Suppressor macrophage treated with lipopolysaccharide for 4 hours (primary cell): ENCODE results near the gene D2HGDH.

Experiments used
- DNase-seq: peaks from one replicate; pipeline ENCODE4 v3.0.0-alpha.2; 2020

The D2HGDH gene

DNA sequence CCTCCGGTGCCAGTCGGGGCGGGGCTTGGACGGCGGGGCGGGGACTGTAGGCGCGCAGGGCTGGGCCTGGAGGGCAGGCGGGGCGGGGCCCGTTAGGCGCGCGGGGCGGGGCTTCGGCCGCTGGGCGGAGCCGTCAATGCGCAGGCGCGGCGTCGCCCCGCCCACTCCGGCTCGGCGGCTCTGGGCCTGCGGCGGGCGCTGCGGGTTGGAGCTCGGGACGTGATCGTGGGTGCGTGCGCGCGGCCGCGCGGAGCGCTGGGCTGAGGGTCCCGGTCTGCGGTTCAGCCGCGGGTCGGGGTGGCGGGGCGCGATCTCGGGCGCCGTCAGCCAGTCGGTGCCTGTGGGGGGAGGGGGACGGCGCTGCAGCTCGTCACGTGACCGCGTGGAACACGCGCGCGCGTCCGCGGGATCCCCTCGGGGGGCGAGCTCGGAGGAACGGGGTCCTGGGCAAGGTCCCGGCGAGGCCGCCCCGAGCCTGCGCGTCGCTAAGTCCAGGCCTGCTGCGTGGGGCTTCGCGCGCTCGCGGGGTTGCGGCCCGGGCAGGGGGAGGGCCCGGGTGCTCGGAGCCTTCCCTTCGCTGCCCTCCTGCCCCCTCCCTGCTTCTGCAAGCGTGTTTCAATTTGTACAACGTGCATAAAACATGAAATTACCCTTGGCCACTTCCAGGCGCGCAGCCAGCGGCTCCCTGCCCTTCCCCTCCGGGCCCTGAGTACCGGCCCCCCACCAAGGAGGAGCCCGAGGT lies at the start of gene D2HGDH:
Gene D2HGDH (plus strand): TSS at position 164 of the 742 bp plus-strand sequence. CDS start 595 bp downstream, outside the sequence.
- peak; percentile 97 for DNase-seq

DNA sequence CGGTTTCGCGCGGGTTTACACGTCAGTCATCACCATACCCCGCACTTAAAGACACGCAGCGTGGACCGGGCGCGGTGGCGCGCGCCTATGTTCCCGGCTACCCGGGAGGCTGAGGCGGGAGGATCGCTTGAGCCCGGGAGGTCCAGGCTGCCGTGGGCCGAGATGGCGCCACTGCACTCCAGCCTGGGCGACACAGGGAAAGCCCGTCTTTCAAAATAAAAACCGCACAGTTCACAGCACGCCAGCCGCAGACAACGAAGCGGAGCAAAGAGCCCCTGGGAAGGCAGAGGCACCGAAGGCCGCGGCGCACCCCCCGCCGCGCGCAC lies 48.1 kb upstream of the D2HGDH start:
- no peak for DNase-seq

- DNase-seq, result peak; percentile 99
These were observed 47.6 kb upstream of the D2HGDH start, which contains the start of gene DTYMK for GRCh38 chr2:241686650-241687425. TSS of gene DTYMK (minus strand) at chr2:241686815. CDS start at chr2:241686783, 32 bp downstream.

DNA sequence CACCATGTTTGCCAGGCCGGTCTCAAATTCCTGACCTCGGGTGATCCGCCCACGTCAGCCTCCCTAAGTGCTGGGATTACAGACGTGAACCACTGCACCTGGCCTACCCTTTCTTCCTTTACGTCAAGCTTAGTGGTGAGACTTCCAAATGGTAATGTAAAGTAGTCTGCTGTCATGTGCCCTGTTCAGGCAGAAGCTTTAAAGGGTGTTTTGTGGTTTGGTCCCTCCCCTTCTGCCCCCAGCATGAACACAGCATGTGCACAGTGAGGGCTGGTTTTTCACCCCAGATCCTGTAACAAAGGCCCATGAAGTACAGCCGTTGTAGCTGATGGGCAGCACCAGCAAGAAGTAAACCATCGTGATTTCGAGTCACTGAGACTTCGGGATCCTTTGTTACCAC lies 45.1 kb upstream of the D2HGDH start:
- no peak for DNase-seq

DNA sequence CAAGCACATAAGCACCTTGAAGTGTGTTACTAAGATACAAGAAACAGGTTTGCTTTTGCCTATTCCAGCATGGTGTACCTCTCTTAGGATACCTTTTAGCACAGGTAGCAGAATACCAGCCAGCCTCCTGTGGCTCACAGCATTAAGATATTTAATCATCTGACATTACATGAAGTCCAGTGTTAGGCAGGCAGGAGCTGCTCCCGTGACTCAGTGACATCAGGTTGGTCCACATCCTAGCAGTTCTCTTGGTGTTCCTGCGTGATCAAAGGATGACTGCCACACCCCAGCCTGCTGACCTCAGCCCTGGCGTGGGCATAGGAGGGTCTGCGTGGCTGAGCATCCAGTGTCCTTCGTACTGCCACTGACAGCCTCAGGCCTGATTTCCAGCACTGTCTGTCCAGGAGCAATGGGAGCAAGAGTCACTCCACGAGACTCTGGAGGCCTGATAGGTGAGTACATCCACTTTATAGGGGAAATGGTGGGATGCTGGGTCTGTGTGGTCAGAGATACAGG lies 44.2 kb upstream of the D2HGDH start:
- DNase-seq, result no peak

DNA sequence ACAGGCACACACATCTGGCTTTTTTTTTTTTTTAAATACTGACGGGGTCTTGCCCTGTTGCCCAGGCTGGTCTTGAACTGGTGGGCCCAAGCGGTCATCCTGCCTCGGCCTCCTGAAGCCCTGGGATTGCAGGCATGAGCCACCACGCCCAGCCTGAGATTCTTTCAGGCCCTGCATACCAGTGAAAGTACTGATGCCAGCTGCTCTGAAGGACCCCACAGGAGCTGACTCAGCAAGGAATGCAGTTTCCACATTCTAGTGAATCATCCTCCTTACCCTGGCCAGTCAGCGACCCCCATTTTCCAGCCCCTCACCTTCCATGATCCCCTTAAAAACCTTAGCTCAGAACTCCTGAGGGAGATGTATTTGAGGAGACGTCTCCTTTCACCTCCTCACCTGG lies 42.0 kb upstream of the D2HGDH start:
- no peak for DNase-seq

DNA sequence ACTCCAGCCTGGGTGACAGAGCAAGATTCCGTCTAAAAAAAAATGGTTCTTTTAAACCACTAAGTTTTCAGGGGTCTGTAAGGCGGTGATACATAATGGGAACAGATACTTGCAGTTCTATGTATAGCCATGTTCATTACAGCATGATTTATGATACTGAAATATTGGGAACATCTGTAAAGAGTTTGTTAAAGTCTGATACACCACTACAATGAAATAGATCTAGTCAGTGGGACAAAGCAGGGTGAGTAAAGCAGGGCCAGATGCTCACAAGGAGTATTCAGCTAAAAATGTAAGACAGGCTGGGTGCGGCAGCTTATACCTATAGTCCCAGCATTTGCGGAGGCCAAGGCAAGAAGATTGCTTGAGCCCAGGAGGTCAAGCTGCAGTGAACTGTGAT lies 38.8 kb upstream of the D2HGDH start:
- no peak for DNase-seq

DNA sequence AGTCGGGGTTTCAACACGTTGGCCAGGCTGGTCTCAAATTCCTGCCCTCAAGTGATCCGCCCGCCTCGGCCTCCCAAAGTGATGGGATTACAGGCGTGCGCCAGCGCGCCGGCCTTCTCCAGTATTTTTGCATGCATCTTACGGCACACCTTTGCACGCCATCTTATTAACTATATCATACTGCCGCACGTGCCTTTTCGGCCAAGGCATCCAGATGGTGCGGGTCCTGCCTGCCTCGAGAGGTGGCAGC lies 33.4 kb upstream of the D2HGDH start:
- DNase-seq, result no peak

- DNase-seq, result peak; percentile 97
These were observed 32.9 kb upstream of the D2HGDH start, which contains the start of gene ING5 for GRCh38 chr2:241701399-241702154. TSS of gene ING5 (plus strand) at chr2:241702039. CDS start at chr2:241702066, 27 bp downstream.

- DNase-seq, result peak; percentile 90
These were observed 32.0 kb upstream of the D2HGDH start for GRCh38 chr2:241702155-241703031.

GRCh38 chr2:241703032-241703604 lies 31.3 kb upstream of the D2HGDH start:
- no peak for DNase-seq

GRCh38 chr2:241706537-241706936 lies 27.9 kb upstream of the D2HGDH start:
- no peak for DNase-seq

DNA sequence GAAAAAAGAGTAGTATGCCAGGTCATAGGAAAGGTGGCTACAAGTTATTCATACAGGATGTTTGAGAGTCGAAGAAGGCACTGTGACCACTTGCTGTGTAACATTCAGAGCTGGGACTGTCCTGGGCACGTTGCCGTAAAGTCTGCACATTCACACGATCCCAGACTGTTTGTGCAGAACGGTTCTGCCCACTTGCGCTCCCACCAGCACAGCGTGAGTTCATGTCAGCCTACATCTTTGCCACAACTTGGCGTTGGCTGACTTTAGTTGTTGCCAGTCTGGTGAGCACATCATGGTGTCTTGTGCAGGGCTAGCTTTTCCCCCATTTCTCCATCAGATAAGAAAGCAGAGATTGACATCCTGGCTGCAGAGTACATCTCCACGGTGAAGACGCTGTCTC lies 25.6 kb upstream of the D2HGDH start:
- no peak for DNase-seq

- no peak for DNase-seq
These were observed 15.3 kb upstream of the D2HGDH start for GRCh38 chr2:241719093-241719492.

DNA sequence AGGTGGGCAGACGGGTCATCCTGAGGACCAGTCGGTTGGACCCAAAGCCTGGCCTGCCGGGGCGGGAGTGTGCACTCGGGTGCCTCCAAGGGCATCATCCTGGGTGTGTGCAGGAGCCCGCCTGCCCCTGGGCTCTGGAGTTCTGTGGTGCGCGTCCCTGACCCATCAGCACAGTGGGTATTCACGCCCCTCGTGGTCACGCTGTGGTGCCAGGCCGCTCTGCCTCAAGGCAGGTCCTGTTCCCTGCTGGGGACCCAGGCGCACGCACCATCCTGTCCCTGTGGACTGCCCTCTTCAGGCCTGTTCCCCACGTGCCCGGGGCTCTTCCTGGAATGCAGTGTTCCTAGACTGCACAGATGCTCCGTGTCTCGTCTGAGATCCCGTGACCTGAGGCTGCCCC lies 14.3 kb upstream of the D2HGDH start:
- no peak for DNase-seq

DNA sequence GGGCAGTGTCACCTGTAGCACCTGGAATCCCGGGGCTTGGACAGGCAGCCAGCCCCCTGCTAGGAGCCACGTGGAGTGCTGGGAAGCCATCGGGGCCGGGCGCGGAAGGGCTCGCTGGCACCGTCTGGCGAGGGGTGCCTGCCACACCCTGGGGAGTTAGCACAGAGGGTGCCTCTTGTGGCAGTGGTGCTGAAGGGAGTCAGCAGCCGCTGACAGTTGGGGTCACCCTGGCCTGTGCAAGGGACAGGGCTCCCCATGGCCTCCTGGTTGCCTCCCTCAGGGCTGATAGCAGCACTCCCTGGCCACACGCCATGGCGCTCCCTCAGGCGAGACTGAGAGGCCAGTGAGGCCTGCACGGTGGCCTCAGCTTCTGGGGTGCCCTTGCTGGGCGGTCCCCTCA lies 13.9 kb upstream of the D2HGDH start:
- DNase-seq, result no peak

DNA sequence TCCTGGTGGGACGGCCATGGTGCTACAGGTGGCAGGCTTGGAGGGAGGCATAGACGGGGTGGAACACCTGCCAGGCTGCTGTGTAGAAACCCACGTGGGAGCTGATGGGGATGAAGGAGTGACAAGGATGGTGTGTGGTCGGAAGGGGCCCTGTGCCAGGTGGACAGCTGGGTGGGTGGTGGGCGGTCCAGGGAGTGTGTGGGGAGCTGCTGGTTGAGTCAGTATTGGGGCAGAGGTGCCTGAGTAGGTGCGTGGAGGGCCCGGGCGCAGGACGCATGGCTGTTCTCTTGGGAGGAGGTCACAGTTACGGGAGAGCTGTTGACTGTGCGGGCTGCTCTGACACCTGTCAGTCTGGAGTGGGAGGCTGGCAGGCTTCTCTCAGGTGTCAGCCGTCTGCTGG lies 12.6 kb upstream of the D2HGDH start:
- no peak for DNase-seq

DNA sequence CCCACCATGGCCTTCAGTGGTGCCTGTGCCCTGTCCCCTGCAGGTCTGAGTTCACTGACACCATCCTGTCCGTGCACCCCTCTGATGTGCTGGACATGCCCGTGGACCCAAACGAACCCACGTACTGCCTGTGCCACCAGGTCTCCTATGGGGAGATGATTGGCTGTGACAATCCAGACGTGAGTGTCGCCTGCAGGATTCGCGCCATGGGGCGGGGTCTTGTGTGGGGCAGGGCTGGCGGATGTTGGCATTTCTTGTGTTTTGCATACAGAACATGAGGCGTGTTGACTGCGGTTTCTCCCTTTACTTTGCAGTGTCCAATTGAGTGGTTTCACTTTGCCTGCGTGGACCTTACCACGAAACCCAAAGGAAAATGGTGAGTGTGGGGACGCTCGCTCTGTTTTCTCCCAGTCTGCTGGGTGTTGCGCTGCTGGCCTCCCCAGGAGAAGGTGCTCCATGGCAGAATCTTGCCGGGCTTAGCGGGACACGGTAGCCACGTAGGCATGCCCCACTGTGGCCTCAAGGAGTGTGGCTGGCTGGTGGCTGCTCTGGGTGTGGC lies 11.5 kb upstream of the D2HGDH start:
- DNase-seq, result no peak

DNA sequence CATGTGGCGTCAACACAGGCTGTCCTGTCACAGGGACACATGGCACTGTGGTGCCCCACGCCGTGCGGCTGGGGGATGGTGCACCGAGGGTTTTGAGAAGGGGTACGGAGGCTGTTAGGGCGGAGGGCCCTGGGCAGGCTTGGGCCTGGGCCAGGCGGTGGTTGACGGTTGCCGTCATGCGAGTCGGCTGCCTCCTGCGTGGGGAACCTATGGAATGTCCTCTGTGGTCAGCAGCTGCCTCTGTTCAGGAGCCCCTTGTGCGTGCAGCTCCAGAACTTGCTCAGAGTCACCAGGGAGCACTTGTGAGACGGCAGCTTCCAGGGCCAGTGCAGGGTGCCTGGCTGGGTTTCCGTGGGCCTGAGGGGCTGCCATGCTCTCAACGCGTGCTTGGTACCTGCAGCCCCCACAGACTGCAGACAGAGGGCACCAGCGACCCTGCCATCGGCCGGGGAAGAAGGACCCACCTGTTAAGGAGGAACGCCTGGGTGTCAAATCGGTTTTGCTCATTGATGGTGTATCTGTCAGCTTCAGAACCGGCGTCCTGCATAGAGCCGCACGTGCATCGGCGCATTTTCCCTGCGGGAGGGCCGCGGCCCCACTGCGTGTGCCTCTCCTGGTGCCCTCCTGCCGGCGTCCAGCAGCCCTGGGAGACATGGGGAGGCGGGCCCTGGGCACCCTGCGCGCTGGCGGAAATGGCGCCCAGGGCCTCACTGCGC lies 10.0 kb upstream of the D2HGDH start:
- no peak for DNase-seq

- no peak for DNase-seq
These were observed 9.2 kb upstream of the D2HGDH start for GRCh38 chr2:241724975-241725870.
